ENCODE measurements around the gene HRH4.

GRCh38 chr18:24428709-24429108 is 31.7 kb upstream of the HRH4 start:
- TF ChIP-seq CTCF (IDR thresholded peaks at IDR 0.05 in 8 of 11, conservative IDR thresholded peaks at IDR 0.05 in 3 of 11) (no peak), POLR2AphosphoS5 (IDR thresholded peaks at IDR 0.05) (no peak)
